ENCODE data around the gene TMEM132E.

TMEM132E gene

DNA sequence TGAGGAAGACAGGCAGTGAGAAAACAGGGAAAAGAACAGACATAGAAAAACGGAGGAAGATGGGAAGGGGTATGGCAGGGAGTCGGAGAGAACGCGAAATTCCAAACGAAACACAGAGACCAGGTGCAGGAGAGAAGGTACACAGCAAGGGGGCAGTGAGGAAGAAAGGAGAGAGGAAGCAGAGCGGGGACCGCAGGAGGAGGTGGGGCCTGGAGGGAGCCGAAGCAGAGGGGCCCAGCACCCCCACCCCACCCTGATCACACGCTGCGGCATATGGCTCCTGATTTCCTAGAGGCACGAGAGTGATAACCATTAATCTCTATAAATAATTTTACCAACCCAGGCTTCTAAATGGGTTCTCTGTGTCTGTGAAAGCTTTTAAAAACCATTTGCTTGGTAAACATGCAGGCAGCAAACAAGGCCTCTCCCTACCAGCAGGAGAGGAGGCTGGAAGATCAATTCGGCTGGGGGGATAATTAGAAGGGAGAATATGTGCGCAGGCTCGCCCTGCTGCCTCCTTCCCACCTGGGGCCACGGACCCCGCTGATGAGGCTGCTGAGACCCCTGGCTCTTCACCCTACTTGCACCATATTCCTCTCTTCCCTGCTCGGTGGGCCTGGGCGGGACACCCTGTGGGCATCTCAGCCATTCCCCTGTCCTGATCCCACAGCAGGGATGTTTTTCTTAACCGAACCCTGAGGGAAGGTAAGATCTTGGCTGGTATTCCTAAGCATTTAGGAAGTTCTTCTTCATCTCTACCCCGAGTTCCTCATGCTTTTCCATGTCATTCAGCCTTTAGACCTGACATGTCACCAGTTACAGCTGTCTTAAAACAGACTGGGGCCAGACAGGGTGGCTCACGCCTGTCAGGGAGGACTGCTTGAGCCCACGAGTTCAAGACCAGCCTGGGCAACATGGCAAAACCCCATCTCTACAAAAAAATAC lies 86.7 kb downstream of the TMEM132E start:
- DNase-seq (ENCODE audit: low read depth) = no peak

DNA sequence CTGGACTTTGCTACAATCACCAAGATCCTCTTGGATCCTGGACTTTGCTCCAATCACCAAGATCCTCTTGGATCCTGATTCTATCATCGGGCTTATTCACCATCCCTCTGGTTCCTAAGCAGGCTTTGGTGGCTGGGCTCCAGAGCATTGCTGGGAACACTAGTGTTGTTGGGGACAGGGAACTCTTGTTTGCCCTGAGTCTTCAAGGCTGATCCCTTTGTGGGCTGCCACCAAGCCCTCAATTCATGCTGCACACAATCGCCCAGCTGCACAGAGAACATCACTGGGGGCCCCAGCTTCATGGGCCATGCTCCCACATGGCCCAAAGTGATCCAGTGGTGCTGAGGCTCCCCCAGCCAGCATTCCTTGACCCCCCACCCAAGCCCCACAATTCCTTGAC lies 88.3 kb downstream of the TMEM132E start:
- DNase-seq (ENCODE audit: low read depth) = no peak

DNA sequence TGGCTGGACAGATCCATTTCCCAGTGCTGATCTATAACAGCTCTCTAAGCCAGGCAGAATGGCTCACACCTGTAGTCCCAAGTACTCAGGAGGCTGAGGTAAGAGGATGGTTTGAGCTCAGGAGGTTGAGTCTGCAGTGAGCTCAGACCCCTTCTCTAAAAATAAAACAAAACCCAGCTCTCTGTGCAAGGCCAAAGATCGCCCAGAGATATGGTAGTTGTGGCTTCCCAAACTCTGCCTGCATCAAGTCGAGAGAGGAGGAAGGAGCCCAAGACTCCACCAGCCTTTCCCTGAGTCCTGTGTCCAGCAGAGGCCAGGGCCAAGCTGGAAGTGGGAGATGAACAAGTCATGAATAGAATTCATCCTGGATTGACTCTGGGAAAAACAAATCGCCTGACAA lies 88.8 kb downstream of the TMEM132E start:
- no peak for DNase-seq (ENCODE audit: low read depth)

DNA sequence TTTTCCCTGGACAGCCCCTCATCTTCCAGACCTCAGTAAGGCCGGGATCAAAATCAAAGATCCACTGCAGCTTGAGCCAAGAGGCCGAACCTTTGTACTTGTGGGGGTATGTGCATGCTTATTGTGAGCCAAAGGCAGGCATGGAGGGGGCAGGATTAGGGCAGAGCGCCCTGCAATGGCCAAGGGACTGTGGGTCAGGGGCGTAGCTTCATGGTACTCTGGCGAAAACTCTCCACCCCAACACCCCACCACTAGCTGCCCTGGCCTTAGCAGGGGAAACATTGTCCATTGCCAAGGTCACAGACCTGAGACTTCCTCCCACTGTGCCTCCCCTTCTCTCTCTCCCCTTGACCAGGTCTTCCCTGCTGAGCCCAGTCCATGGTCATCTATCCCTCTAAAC lies 90.1 kb downstream of the TMEM132E start:
- DNase-seq (ENCODE audit: low read depth) = no peak

DNA sequence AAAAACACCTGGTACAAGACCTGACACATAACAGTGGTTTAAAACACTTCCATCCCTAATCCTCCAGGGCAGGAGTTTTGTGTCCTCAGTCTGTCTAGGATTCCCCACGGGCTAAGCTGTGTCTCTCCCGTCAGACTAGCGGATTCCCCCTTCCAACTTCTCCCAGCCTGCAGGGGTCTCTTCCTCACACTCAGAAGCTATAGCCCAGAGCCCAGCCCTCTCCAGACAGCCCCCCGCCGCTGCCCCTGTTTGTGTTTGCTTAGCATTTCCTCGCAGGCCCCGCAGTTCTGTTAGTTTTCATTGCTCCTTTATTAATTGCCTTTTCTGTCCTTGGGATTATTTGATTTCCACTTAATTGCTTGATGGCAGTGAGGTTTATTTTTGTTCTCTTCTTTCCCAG lies 91.2 kb downstream of the TMEM132E start:
- no peak for DNase-seq (ENCODE audit: low read depth)

DNA sequence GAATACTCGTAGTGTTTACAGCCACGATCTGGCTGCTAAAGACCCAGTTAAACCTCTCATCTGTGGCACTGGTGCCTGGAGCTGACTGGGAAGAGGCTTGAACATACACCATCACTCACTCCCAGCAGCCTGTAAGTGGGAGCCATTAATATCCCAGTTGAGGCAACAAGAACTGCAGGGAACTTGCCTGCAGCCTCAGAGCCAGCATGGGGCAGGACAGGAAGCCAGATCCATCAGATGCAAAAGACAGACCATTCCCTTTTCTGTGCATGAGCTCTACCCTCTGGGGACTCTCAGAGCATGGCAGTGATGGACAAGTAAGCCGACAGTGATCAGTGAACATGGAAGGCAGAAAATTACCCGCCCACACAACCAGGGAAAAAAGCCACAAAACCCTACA lies 91.8 kb downstream of the TMEM132E start:
- no peak for DNase-seq (ENCODE audit: low read depth)

DNA sequence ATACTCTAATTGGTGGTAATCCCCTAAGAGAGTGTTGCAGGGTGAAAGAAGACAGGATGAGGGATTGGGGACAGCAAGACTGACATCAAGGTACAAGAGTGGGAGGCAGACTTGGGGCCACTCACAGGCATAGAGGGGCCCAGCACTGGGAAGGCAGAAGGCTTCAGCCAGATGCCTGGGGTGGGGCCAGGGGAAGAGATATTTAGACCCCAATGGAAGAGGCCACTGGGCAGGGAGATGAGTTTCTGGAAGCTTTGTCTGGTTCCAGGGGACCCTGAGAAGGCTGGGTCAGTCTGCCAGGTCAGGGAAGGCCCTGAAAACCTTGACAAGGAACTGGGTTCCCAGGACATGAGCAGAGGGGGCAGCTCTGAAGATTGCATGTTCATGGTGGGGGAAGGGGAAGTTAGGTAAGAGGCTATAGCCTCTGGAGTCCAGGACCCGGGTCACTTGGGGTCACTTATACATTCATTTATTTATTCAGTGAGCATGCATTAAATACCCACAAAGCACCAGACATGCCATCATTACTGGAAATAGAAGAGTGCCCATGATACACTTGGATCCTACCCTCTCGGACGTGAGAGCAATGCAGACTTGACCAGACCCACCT lies 92.9 kb downstream of the TMEM132E start:
- no peak for DNase-seq (ENCODE audit: low read depth)

DNA sequence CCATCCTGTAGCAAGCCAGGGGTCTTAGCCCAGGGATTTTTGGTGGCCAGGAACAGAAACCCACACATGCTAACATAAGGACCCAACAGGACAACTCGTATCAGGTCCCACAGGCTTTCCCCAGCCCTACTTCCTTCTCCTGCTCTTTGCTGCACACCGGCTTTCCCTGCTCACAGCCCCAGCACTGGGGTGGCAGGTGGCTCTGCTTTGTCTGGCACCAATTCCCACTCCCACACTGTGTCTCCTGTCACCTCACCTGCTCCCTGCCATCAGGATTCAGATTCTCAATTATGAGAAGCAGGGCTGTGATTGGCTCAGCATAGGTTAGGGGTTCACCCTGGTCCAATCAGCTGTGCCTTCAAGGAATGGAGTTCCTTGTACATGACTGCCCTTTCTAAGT lies 94.1 kb downstream of the TMEM132E start:
- DNase-seq (ENCODE audit: low read depth) = no peak

DNA sequence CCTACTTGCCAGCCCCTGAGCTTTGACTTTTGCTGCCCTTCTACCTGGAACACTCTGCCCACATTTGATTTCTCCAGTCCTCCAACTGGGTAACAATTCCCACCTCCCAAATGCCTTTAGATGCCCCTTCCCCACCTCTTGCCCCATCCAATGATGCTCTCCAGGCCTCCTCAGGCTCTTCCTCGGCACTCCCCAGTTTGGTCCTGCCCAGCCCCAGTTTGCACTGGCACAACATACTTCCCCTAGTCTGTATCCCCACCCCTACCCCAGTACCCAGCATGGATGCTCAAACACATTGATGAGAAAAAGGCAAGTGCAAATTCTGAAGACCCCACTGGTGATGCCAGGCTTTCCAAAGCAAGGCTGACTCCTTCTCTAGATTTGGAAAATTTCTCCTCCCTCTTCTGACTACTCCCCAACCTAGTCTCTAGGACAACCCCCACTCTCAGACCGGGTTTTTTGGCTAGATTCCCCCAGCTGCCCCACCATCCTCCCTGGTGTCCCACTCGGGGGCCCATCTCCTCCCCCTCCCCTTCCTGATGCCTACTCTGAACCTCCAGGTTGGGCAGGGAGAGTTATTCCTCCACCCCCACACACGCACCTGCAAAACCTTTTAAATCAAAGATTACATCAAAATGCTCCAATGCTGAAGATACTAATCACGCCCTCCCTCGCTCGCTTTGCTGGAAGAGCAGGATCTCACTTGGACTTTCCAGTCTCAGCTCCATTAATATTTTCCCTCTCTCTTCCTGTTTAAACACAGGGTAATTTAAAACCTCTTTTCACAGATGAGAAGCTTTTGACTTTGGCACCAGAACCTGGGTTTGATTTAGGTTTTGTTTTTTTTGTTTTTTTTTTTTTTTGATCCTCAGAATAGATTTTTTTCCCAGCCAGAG lies 94.9 kb downstream of the TMEM132E start:
- no peak for DNase-seq (ENCODE audit: low read depth)

DNA sequence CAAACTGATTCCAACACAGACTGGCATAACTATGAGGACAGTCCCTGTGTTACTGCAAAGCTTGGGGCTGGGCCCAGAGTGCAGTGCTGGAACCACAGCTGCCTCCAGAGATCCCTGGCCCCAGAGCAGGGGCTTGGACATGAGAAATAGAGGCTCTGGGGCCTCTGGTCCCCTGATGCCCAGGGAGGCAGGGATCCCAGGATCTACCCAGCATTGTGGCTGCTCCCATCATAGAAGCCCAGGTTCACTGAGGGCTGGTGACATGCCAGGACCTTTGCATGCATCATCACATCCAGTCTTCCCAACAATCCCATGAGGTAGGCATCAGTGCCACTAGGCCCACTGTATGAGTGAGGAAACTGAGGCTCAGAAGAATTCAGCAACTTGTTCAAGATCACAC lies 95.8 kb downstream of the TMEM132E start:
- DNase-seq (ENCODE audit: low read depth) = no peak

DNA sequence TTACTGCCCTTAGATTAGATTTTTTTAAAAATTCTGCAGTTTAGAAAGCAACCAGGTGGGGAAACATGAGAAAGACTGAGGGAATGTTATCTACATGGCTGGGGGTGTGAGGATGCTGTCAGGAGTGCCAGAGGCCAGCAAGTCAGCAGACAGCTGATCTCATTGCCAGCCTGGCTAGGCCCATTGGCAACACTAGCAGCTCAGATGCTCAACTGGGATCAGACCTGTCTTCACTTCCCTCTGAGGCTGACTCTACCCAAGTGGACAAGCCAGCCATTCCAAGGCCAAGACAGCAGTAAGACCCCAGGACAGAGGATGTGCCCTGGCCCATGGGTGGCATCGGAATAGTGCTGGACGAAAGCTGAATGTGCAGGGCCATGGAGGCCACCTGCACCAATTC lies 96.2 kb downstream of the TMEM132E start:
- no peak for DNase-seq (ENCODE audit: low read depth)

DNA sequence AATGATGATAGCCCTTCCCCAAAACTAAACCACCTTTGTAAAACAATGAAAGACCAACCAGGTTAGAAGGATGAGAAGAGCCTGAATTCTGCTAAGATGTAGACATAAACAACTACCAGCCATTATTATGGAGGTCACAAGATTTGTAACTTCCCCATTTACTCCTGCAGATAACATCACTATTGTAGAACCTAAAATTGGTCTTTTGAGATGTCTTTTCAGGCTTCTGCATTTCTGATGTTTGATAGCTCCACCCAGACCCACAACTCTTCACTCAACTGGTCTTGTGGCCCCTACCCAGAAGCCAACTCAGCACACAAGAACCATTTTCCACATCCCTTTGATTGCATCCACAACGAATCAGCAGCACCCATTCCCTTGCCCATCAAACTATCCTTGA lies 100.8 kb downstream of the TMEM132E start:
- no peak for DNase-seq (ENCODE audit: low read depth)

DNA sequence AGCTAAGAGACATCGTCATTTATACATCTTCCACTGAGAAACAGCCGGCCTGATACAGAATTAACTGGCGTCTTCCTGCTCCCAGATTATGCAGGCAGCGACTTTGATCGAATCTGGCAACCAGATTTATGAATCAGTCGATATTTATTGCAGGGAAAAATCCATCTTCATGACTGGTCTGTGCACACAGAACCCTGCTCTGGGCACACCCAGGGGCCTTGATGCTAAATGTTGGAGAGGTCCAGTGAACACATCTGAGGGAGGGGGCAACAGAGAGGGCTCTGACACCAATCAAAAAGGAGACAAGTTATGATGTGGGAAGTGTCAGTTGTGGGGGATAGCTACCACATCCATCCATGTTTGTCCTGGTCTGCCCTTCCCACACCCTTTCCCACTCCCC lies 102.9 kb downstream of the TMEM132E start:
- DNase-seq (ENCODE audit: low read depth) = no peak

DNA sequence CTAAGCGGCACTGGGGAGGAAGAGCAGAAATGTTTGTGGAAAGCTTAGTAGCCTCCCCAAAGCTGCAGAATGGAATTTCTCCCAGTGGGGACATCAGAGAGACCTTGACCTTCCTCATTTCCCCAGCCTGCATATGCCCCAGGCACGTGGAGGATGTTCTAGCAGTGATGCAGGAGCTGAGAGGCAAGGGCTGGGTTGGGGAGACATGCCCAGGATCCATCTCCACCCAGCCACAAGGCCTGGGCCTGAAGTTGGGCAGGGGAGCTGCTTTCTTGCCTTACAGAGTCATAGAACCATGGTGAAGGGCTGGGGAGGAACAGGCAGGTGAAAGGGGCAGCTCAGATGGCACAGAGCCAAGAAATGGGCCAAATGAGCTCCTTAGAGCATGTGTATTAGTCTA lies 104.0 kb downstream of the TMEM132E start:
- no peak for DNase-seq (ENCODE audit: low read depth)
